HG03196 (cell line): Measurements from ENCODE around the gene CD22.
A peak's percentile ranks its signal among the peaks of the same experiment; 100 is the strongest.

Experiments
- ATAC-seq: cut with Tn5 transposase; IDR thresholded peaks from one replicate; pipeline ENCODE4 v1.9.1; 2021; ENCODE audit not compliant: unreplicated experiment

The CD22 gene

DNA sequence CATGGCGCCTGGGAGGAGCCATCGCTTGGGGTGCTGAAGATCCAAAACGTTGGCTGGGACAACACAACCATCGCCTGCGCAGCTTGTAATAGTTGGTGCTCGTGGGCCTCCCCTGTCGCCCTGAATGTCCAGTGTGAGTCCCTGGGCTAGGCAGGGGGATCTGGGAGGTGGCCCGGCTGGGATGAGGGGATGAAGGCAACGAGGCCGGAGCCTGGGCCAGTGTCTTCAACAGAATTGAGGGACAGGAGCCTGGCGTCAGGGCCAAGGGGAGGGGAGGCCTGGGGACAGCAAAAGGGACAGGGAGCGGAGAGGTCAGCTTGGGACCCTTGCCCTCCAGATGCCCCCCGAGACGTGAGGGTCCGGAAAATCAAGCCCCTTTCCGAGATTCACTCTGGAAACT lies 12.0 kb downstream of the CD22 start:
- ATAC-seq, result no peak

DNA sequence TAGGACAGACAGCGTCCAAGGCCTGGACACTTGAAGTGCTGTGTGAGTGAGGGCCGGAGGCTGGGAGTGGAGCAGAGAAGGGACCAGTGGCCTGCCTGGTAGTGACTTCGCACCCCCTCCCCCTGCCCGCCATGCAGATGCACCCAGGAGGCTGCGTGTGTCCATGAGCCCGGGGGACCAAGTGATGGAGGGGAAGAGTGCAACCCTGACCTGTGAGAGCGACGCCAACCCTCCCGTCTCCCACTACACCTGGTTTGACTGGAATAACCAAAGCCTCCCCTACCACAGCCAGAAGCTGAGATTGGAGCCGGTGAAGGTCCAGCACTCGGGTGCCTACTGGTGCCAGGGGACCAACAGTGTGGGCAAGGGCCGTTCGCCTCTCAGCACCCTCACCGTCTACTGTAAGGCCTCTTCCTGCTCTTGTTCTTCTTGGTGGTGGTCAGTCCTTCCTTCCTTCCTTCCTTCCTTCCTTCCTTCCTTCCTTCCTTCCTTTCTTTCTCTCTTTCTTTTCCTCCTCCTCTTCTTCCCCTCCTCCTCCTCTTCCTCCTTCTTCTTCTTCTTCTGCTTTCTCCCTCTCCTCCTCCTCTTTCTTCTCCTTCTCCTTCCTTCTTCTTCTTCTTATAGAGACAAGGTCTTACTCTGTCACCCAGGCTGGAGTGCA lies 12.7 kb downstream of the CD22 start:
- no peak for ATAC-seq

DNA sequence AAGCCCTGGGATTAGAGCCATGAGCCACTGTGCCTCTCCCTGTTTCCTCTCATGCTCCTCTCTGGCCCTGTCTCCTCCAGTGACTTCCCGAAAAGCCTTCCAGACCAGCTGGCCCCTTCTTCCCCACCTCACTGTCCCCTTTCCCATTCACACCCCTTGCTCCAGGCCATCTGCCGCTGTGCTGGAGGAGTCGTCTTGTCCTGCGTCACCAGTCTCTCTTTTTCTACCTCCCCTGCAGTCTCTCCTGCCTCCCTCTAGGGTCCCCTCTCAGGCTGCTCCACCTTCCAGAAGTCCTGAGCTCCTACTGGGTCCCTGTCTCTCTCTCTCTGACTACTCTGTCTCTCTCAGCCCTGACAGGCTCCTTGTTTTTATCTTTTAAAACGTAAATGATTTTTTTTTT lies 13.4 kb downstream of the CD22 start:
- no peak for ATAC-seq

DNA sequence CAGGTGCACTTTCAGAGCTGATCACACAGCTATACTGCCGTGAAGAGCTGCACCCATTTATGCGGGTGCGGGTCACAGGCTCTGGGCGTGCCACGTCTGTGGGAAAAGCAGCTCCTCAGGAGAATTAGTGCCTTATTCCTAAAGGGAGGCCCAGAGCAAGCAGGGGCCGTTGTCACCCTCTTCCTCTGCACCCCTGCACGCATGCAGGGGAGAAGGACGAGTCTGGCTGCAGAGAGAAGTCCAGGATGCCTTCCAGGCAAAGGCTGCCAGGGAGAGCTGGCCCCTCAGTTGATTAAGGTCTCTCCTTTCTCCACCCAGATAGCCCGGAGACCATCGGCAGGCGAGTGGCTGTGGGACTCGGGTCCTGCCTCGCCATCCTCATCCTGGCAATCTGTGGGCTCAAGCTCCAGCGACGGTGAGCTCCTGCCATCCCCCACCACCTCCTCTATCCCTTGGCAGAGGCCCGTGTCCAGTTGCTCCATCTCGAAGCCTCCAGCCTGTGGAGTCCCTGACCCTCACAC lies 15.6 kb downstream of the CD22 start:
- ATAC-seq, result no peak

DNA sequence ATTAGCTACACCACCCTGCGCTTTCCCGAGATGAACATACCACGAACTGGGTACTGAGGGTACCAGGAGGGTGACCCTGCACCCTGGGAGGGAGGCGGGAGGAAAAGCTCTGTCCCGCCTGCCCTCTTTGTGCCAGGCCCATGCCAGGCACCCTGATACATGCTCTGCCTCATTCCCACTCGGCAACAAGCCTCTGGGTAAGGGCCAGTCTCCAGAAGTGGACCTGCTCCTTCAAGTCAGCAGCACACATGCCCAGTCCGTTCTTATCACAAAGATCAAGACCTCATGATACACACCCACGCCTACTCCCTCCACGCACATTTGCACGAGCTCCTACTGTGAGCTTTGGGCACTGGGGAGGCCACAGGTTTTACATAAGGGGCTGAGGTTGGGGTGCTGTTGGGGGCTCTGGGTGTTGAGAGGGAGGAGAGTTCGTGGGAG lies 16.7 kb downstream of the CD22 start:
- no peak for ATAC-seq

DNA sequence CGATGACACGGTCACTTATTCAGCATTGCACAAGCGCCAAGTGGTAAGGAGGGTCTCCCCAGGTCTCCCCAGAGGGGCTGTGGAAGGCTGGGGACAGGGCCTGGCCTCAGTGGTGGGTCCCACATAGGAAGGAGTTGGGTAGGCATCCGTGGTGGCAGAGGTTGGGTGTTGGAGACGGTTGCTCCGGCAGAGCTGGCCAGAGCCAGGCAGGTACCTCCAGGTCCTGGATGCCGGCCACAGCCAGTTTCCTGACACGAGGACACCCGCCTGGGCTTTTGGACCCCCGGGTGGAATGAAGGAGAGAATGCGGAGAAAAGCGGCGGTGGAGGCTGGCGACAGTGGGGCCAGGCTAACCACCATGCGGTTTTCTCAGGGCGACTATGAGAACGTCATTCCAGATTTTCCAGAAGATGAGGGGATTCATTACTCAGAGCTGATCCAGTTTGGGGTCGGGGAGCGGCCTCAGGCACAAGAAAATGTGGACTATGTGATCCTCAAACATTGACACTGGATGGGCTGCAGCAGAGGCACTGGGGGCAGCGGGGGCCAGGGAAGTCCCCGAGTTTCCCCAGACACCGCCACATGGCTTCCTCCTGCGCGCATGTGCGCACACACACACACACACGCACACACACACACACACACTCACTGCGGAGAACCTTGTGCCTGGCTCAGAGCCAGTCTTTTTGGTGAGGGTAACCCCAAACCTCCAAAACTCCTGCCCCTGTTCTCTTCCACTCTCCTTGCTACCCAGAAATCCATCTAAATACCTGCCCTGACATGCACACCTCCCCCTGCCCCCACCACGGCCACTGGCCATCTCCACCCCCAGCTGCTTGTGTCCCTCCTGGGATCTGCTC lies 17.4 kb downstream of the CD22 start:
- ATAC-seq, result no peak

DNA sequence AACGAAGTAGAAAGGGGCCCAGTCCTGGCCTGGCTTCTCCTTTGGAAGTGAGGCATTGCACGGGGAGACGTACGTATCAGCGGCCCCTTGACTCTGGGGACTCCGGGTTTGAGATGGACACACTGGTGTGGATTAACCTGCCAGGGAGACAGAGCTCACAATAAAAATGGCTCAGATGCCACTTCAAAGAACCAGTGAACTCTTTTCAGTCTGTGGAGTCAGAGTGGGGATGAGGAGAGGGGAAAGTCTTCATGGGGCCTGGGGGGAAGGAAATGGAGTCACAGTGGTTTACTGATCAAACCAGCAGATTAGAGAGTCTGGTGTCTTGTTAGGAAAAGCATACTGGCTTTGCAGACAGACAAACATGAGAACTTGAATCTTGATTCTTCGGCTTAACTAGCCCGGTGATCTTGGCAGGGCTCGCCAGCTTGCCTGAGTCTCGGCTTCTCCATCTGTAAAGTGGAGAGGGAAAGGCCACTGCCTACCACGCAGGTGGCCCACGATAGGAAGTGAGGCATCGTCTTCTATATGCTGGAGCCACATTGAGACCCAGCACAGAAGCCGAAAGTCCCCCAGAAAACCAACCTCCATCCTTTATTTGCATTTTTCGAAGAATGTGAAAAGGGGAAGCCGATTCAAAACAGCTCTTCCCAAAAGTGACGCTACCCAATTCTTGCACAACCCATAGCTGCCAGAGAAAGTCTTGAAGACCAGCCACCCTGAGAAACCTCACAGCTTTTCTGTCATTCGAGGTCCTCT lies 18.4 kb downstream of the CD22 start, which contains the start of gene FFAR1:
TSS of gene FFAR1 (plus strand) at position 732 of the 759 bp plus-strand sequence. CDS start 3,650 bp downstream, outside the sequence.
- ATAC-seq, result peak; percentile 49

DNA sequence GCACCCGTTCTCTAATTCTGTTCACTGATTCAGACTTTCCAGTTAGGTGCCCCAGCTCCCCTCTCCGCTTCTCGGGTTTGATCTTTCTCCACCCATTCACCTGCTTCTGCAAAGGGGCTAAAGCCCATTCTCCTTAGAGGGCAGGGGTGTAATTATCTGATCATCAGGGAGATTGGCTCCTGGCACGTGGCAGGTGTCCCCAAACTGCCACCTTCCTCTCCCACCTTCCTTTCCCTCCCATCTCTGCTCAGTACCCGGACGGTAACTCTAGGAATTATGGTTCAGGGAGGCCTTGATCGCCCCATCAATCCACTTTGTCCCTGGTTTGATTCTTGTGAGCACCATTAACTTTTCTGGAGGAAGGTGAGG lies 18.9 kb downstream of the CD22 start:
- ATAC-seq, result no peak

DNA sequence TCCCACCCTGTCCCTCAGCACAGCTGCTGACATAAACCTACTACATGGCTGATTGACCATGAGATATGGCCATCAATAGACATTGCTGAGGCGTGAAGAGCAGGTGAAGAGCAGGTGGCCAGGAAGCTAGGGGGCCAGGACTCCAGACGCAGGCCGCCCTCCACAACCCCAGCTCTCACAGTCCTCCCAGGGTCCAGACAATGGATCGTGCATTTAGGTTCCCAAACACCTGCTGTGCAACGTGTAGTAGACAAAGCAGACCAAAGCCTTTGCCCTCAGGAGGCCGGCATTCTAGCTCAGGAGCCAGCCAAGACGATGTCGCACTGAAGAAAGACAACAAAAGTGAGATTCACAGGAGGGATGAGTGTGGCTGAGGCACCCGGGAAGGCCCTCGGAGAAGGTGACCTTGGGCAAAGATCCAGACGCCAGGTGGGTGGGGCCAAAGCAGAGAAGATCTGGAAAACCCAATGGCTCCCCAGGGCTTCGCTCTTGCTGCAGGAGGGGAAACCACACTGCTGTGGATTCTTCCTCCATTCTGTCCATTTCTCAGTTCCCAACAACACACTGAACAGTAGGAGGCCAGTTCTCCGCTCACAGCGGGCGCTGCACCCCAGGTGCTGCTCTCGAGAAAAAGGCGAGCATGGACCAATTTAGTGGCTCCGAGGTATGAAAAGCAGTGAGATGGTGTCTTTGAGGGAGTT lies 20.1 kb downstream of the CD22 start:
- no peak for ATAC-seq

DNA sequence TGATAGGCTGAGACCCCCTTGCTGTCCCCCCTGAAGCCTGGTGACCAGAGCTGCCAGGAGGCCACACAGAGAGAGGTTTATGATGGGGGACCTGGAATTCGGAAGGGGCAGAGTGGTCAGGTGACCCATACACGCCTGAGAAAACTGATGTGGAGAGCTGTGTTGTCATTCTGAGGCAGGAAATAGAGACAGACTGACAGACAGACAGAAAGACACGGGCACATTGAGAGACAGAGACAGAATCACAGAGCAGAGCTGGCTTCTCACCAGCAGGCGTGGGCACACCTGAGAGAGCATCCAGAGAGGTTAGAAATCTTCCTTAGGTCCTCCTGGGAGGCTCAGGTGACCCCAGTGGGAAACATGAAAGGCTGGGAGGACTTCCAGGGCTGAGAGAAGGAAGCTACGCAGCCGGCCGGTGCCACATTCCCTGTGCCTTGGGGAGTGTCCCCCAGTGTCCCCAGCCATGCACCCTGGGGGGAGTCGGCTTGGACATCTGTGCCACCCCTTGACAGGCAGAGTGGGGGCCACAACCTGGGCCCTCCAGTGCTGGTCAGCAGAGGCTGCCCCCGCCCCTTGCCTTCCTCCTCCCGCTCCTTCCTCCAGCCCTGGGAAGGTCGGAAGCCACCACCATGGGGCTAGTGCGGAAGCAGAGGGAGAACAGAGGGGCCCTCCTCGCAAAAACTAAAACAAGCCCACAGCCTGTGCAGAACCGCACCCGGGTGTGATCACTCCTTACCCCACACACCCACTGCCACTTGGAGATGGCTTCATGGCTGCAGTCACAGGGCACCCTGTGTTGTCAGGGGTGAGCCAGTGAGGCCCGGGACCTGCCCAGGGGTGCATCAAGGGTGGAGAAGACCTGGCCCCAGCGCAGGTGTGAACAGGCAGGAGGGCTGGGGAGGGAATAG lies 20.9 kb downstream of the CD22 start:
- no peak for ATAC-seq

DNA sequence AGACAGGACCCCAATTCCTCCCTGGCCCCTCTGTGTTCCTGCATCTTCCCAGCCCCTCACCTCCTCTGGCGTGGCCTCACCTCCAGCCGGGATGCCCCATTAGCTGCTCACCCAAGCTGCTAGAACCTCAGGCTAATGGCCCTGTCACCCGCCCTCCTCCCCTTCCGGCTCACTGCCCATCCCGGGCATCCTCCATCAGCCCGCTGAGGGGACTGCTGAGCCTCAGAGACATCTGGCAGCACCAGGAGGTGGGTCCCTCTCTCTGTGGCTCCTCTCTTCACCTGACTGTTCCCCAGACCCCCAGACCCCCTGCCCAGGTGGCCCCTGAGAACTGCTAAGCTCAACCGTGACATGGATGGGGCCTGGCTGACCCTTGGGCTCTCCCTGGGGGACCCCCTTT lies 21.6 kb downstream of the CD22 start:
- ATAC-seq, result no peak

DNA sequence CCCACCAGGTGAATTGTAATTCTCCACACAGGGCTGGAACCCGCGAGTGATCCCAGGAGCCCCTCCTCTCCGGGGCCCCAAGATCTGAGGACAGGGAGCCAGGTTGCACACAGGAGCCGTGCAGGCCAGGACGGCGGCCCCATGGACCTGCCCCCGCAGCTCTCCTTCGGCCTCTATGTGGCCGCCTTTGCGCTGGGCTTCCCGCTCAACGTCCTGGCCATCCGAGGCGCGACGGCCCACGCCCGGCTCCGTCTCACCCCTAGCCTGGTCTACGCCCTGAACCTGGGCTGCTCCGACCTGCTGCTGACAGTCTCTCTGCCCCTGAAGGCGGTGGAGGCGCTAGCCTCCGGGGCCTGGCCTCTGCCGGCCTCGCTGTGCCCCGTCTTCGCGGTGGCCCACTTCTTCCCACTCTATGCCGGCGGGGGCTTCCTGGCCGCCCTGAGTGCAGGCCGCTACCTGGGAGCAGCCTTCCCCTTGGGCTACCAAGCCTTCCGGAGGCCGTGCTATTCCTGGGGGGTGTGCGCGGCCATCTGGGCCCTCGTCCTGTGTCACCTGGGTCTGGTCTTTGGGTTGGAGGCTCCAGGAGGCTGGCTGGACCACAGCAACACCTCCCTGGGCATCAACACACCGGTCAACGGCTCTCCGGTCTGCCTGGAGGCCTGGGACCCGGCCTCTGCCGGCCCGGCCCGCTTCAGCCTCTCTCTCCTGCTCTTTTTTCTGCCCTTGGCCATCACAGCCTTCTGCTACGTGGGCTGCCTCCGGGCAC lies 22.6 kb downstream of the CD22 start:
- no peak for ATAC-seq

DNA sequence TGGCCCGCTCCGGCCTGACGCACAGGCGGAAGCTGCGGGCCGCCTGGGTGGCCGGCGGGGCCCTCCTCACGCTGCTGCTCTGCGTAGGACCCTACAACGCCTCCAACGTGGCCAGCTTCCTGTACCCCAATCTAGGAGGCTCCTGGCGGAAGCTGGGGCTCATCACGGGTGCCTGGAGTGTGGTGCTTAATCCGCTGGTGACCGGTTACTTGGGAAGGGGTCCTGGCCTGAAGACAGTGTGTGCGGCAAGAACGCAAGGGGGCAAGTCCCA lies 23.1 kb downstream of the CD22 start:
- ATAC-seq, result no peak

DNA sequence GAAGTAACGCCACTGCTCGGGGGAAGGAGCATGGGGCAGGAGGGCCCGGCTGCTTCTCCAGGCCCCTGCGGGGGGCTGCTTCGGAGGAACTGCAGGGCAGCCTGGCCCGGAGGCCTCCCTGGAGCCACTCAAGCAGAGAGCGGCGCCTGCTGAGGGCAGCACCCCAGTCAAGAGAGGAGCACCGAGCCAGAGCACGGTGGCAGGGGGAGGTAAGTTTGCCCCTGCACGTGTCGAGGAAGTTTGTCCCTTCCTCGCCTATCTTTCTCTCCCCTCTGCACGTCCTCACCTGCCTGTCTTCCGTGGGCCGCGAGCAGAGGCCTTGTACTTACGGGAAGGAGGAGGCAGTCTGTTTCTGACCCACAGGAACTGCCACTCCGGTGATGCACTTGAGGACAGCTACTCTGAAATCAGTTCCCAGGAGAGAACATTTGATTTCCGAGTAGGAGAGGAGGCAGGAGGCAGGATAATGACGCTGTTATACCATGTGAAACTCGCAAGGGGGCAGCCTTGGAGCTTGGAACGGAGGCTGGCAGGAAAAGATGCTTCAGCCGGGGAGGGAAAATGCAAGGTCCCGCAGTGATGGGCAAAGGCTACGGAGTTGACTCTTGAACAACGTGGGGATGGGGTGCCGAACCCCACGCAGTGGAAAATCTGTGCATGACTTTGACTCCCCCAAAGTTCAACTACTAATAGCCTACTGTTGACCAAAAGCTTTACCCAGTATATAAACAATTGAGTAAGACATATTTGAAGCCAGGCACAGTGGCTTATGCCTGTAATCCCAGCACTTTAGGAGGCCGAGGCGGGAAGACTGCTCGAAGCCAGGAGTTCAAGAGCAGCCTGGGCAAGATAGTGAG lies 23.7 kb downstream of the CD22 start:
- ATAC-seq, result no peak

DNA sequence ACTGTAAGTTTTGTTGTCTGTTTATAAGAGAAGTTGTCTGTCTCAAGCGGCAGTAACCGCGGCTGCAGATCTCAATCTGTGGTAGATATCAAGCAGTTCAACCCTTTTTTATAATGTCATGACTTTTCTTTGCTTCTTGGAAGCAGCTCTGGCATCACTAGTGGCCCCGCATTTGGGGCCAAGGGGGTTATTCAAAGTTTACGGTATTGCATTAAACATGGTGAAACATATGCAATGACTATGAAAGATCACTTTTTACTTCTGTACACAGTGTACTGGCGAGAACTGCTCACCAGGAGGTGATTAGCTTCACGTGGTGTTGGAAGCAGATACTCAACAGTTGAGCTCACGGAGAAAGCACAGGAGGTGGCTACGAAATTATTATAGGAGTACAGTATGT lies 24.6 kb downstream of the CD22 start:
- ATAC-seq, result no peak

DNA sequence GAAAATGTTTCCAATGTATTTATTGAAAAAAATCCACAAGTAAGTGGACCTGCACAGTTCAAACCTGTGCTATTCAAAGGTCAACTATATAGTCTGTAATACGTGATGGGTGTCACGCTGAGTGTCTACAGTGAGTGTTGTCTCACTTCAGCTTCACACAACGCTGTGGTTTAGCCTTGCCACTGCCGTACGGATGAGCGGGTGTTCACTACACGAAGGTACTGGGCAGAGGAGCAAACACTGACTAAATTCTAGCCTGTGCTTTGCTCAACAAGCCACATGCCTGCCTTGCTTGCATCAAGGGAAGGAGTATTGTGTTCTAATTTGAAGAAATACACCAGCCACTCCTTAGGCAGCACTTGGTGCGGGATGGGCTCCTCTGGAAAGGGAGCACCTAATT lies 25.9 kb downstream of the CD22 start:
- no peak for ATAC-seq

DNA sequence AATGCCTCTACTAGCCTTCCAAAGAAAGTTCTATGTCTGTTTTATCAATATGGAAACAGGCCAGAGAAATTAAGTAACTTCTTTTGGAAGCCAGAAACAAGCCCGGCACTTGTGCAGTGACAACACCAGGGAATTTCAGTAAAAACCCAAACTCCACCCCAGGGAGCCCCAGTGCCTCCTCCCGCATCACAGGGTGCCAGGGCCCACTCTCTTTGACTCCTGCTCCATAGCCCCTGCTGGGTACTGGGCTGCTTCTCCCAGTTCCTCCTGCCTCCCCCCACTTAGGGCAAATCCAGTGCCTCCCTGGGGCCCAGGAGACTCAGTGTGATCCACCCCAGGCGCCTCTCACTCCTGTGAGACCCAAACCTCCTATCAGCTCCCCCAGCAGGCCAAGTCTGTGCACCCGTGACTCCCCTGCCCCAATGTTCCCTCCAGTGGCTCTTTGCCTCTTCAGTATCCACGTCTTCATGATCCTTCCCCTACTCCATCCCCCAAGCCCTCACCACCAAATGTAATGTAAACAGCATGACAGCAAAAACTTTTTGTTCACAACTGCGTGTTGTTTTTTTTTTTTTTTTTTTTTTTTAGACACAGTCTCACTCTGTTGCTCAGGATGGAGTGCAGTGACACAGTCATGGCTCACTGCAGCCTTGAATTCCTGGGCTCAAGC lies 26.9 kb downstream of the CD22 start:
- ATAC-seq, result no peak
